ENCODE measurements around the gene PRKG1. TPM values are rescaled to one million over a fixed set of nuclear protein-coding genes. Genes with fewer than 3 reads are reported as not detected.

PRKG1 gene
- total and polyA plus RNA-seq, 2 of the 4 experiments (the other 2 are of a cell fraction) = 3.5 to 18.3 TPM

DNA sequence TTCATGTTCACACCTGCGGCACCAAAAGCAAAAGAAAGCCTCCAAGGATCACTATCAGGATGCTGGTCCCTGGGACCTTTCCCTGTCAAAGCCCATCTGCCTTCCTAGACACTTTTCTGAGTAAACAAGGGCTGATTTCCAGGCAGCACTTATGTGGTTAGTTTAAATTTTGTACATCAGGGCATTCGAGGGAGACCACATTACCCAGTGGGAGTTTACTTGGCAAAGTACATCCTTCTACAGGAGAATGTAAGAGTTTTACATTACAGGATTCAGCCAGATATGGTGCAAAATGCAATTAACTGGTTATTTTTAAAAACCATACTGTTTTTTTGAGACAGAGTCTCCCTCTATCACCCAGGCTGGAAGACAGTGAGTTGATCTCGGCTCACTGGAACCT lies 493.0 kb downstream of the PRKG1 start:
- DNase-seq (no peak), ATAC-seq (ENCODE audit: low read depth) (no peak)
- intact Hi-C loops (cut with micrococcal nuclease) (no loop called here), in situ Hi-C loops (cut with MboI; ENCODE audit: low sequenced_read_pairs) (no loop called here), dilution Hi-C loops (cut with HindIII; ENCODE audit: low sequenced_read_pairs, unreplicated experiment) (no loop called here)
- H4K5ac ChIP-seq (ENCODE audit: low read depth, low read length) = no peak overlapping the region
- no peaks in the 10 kb centered on the region for H3K36me3 ChIP-seq (ENCODE audit: control insufficient read depth, insufficient read depth, low read length)
- no peaks in the 10 kb centered on the region for H4K20me1 ChIP-seq (ENCODE audit: insufficient read depth, low read length)
- H3K23ac ChIP-seq (ENCODE audit: low read depth, low read length) = no peak overlapping the region; the same call in 1 of the 2 replicates
- H2AK5ac ChIP-seq (ENCODE audit: low read depth, low read length) = no peak overlapping the region
- H3K4me1 ChIP-seq (ENCODE audit: control insufficient read depth, insufficient read depth, low read length) = no peaks in the 10 kb centered on the region
- H3K18ac ChIP-seq (ENCODE audit: low read depth, low read length) = no peak overlapping the region
- POLR2A ChIA-PET (ENCODE audit: unreplicated experiment) = no interaction called here
- no peak overlapping the region for H2BK15ac ChIP-seq (ENCODE audit: low read depth, low read length)
- TF ChIP-seq RCOR1 (IDR thresholded peaks at IDR 0.05; ENCODE audit: insufficient replicate concordance, low read length) (no peak), NFE2L2 (IDR thresholded peaks at IDR 0.05; ENCODE audit: low read depth, low read length) (no peak), MAZ (IDR thresholded peaks at IDR 0.05; ENCODE audit: borderline replicate concordance, low read depth, low read length) (no peak)
- no peak overlapping the region for H2AFZ ChIP-seq (replicated peaks; ENCODE audit: low read length, poor library complexity)
- no peak overlapping the region for H3K4me2 ChIP-seq (ENCODE audit: low read depth, low read length)
- no peaks in the 10 kb centered on the region for H3K9me1 ChIP-seq (ENCODE audit: insufficient read depth, low read length)
- no peak overlapping the region for H2AK9ac ChIP-seq (replicated peaks; ENCODE audit: low read depth, low read length, poor library complexity)
- H3K9ac ChIP-seq (ENCODE audit: low read depth, low read length) = no peak overlapping the region
- H4K8ac ChIP-seq (ENCODE audit: low read depth in 2 of 2, low read length in 2 of 2) = no peak overlapping the region
- no peak overlapping the region for H2BK20ac ChIP-seq (ENCODE audit: low read depth, low read length)
- no TSS peak for BruUV-seq (replicated peaks)
- no peaks in the 10 kb centered on the region for H3K79me1 ChIP-seq (ENCODE audit: low read depth in 1 of 2, low read length in 2 of 2)
- H3K27me3 ChIP-seq (ENCODE audit: control insufficient read depth, insufficient read depth, low read length) = no peaks in the 10 kb centered on the region
- H3K4ac ChIP-seq (ENCODE audit: low read depth, low read length) = no peak overlapping the region
- H3K14ac ChIP-seq (replicated peaks; ENCODE audit: low read depth, low read length) = no peak overlapping the region
- no peak overlapping the region for H3K56ac ChIP-seq (ENCODE audit: extremely low read depth, insufficient read depth, low read length)
- H2BK5ac ChIP-seq (ENCODE audit: low read depth, low read length, poor library complexity, severe bottlenecking) = no peak overlapping the region
- WGBS, 2 experiments (ENCODE audit: extremely low coverage in 2 of 2, insufficient read length in 1 of 2) = no CpG with 5 or more reads among the region's 3 CpGs
- no peaks in the 10 kb centered on the region for H3K9me3 ChIP-seq (ENCODE audit: control insufficient read depth, insufficient read depth, low read length)
- no peak overlapping the region for H2BK120ac ChIP-seq (ENCODE audit: low read depth, low read length)
- H3K27ac ChIP-seq (ENCODE audit: insufficient read depth, low read length) = no peak overlapping the region
- no peak overlapping the region for H3K4me3 ChIP-seq (ENCODE audit: insufficient read depth, low read depth, low read length)
- H4K91ac ChIP-seq (ENCODE audit: insufficient read depth, low read depth, low read length) = no peak overlapping the region
- CTCF ChIA-PET = interaction anchor here (0.7 kb wide), 1 partner anchor 33 kb away, joined by 6 read pairs; no protein-coding TSS in a partner anchor
